Caco-2 (cell line): ENCODE results near the gene PXMP4. TPM values are rescaled to one million over a fixed set of nuclear protein-coding genes. Genes with fewer than 3 reads are reported as not detected.

Experiments used
- BruUV-seq: library from RNA; stranded (reverse); fragments of 400-500 nt; replicated peaks from 2 replicates; lab custom pipeline; 2021; lab: Mats Ljungman, UMichigan
- CTCF ChIA-PET: fragments of 300-600 bp; sonication (Branson Sonifier 250); formaldehyde crosslinking; loops from one replicate; lab custom pipeline; 2022; ENCODE audit warnings: antibody characterized with exemption; lab: Charles Lee
- POLR2A ChIA-PET: fragments of 300-600 bp; sonication (Branson Sonifier 250); formaldehyde crosslinking; loops from one replicate; lab custom pipeline; 2022; ENCODE audit warnings: antibody characterized with exemption; lab: Charles Lee
- DNase-seq, 2 experiments: peaks; one replicate each; pipeline versions ENCODE4 v3.0.0 to v3.0.0-alpha.2; 2020 to 2022
- H3K27me3 ChIP-seq: replicated peaks from 2 replicates; pipeline ENCODE4 v1.6.0; 2011; ENCODE audit warnings: low read length; ENCODE audit not compliant: control insufficient read depth, insufficient read depth
- H3K36me3 ChIP-seq: 2 replicates; pipeline ENCODE4 v1.5.1; 2011; ENCODE audit warnings: low read length; ENCODE audit not compliant: control insufficient read depth, insufficient read depth
- H3K4me1 ChIP-seq: fragments of 250-450 bp; sonication (Bioruptor Pico); 2 replicates; pipeline ENCODE4 v1.5.1; 2020; ENCODE audit warnings: mild to moderate bottlenecking
- H3K4me3 ChIP-seq: 2 replicates; pipeline ENCODE4 v1.5.1; 2011; ENCODE audit warnings: low read depth, mild to moderate bottlenecking, control low read depth, low read length
- H3K9me3 ChIP-seq: fragments of 250-450 bp; sonication (Bioruptor Pico); 2 replicates; pipeline ENCODE4 v1.5.1; 2020; ENCODE audit warnings: mild to moderate bottlenecking, moderate library complexity
- H3K27ac Mint-ChIP-seq: one replicate; pipeline ENCODE4 v1.8.0; 2022; ENCODE audit warnings: mixed read lengths; ENCODE audit not compliant: unreplicated experiment
- H3K27me3 Mint-ChIP-seq: one replicate; pipeline ENCODE4 v1.8.0; 2022; ENCODE audit warnings: mixed read lengths; ENCODE audit not compliant: insufficient read depth, unreplicated experiment
- H3K36me3 Mint-ChIP-seq: one replicate; pipeline ENCODE4 v1.8.0; 2022; ENCODE audit warnings: mild to moderate bottlenecking, mixed read lengths; ENCODE audit not compliant: insufficient read depth, unreplicated experiment
- H3K4me1 Mint-ChIP-seq: one replicate; pipeline ENCODE4 v1.8.0; 2022; ENCODE audit warnings: low read depth, mixed read lengths; ENCODE audit not compliant: unreplicated experiment
- H3K4me3 Mint-ChIP-seq: one replicate; pipeline ENCODE4 v1.8.0; 2022; ENCODE audit warnings: mild to moderate bottlenecking, moderate library complexity, mixed read lengths; ENCODE audit not compliant: unreplicated experiment
- H3K9me3 Mint-ChIP-seq: one replicate; pipeline ENCODE4 v1.8.0; 2022; ENCODE audit warnings: mixed read lengths; ENCODE audit not compliant: unreplicated experiment
- CTCF ChIP-seq, 2 experiments: fragments of 200-600 bp in 1 of 2; IDR thresholded peaks; 1 replicate in 1 of 2; 2 replicates in 1 of 2; pipeline versions ENCODE4 v1.5.1 to v1.8.0; 2011 to 2022; ENCODE audit warnings: antibody characterized with exemption in 1 of 2, control low read depth in 1 of 2, inconsistent platforms in 1 of 2, low read depth in 1 of 2, low read length in 1 of 2, mild to moderate bottlenecking in 1 of 2, moderate library complexity in 1 of 2; ENCODE audit not compliant: insufficient read depth in 1 of 2, severe bottlenecking in 1 of 2, unreplicated experiment in 1 of 2
- intact Hi-C: fragments of 100-400 bp; cut with micrococcal nuclease; formaldehyde crosslinking; loops from one replicate; pipeline ENCODE4 v1.10.0; 2022; ENCODE audit not compliant: unreplicated experiment
- total RNA-seq: library from RNA; stranded (reverse); gene quantifications from 2 replicates; pipeline ENCODE4 v1.2.3, GENCODE V29; 2022

The PXMP4 gene
- total RNA-seq, 1 experiment from 2014 or later: 39.5 TPM

GRCh38 chr20:33719277-33719988 is 677 bp downstream of the PXMP4 start:
- H3K4me3 ChIP-seq: peak overlapping the region; percentile 65
- Mint-ChIP-seq H3K9me3 (no peaks in the 10 kb centered on the region), H3K4me3 (peak overlapping the region; percentile 71), H3K27me3 (no peaks in the 10 kb centered on the region), H3K36me3 (peaks cover 10% of the 10 kb centered on the region), H3K27ac (peak overlapping the region; percentile 33), H3K4me1 (no peaks in the 10 kb centered on the region)
- no peak for TF ChIP-seq CTCF (IDR thresholded peaks at IDR 0.05; ENCODE audit: insufficient read depth in 1 of 2, low read depth in 1 of 2, low read length in 1 of 2, severe bottlenecking in 1 of 2, unreplicated experiment in 1 of 2)
- ChIA-PET CTCF (interaction anchor here (0.8 to 1.9 kb wide), 8 partner anchors 9 to 52 kb away, joined by 3 to 39 read pairs (median 4); partner anchors contain the start of genes ACTL10 and ZNF341), POLR2A (interaction anchor here (1.0 to 2.1 kb wide), 14 partner anchors 13 to 393 kb away, joined by 3 to 19 read pairs (median 4); partner anchors contain the start of genes ACTL10, EIF2S2, SNTA1 and ZNF341)
- H3K36me3 ChIP-seq: peaks cover 2% of the 10 kb centered on the region; the same call in 1 of the 2 replicates
- DNase-seq: peak in 1 of 2 experiments; percentile 47
- intact Hi-C loops: no loop called here
- peaks cover 20% of the 10 kb centered on the region for H3K4me1 ChIP-seq
- no peaks in the 10 kb centered on the region for H3K27me3 ChIP-seq
- no peaks in the 10 kb centered on the region for H3K9me3 ChIP-seq
- TSS peak; percentile 82 for BruUV-seq

GRCh38 chr20:33716498-33716897 is 3.6 kb downstream of the PXMP4 start:
- TF ChIP-seq CTCF (IDR thresholded peaks at IDR 0.05; ENCODE audit: insufficient read depth in 1 of 2, low read depth in 1 of 2, low read length in 1 of 2, severe bottlenecking in 1 of 2, unreplicated experiment in 1 of 2): no peak
- no peak overlapping the region for H3K27ac Mint-ChIP-seq

GRCh38 chr20:33713865-33714367 is 6.2 kb downstream of the PXMP4 start:
- peaks cover 11% of the 10 kb centered on the region for H3K4me1 ChIP-seq

More at GRCh38 chr20:33716498-33716897, 3.6 kb downstream of the PXMP4 start:
- Mint-ChIP-seq H3K36me3 (peaks cover 10% of the 10 kb centered on the region), H3K9me3 (no peaks in the 10 kb centered on the region), H3K27me3 (no peaks in the 10 kb centered on the region), H3K4me1 (peaks cover under 1% of the 10 kb centered on the region), H3K4me3 (no peak overlapping the region)
- H3K9me3 ChIP-seq: no peaks in the 10 kb centered on the region
- intact Hi-C loops: no loop called here
- H3K4me3 ChIP-seq: no peak overlapping the region
- DNase-seq: no peak
- H3K36me3 ChIP-seq: peaks cover 8% of the 10 kb centered on the region
- H3K4me1 ChIP-seq: peaks cover 13% of the 10 kb centered on the region
- no peaks in the 10 kb centered on the region for H3K27me3 ChIP-seq
- no TSS peak for BruUV-seq
- CTCF ChIA-PET: interaction anchor here (0.6 to 1.4 kb wide), 2 partner anchors 16 to 49 kb away, joined by 3 read pairs; partner anchors contain the start of gene ACTL10
- POLR2A ChIA-PET: interaction anchor here (1.1 kb wide), 1 partner anchor 16 kb away, joined by 3 read pairs; no protein-coding TSS in a partner anchor

More at GRCh38 chr20:33713865-33714367, 6.2 kb downstream of the PXMP4 start:
- Histone ChIP-seq H3K4me3 (no peak overlapping the region), H3K27me3 (no peaks in the 10 kb centered on the region), H3K36me3 (peaks cover 13% of the 10 kb centered on the region), H3K9me3 (no peaks in the 10 kb centered on the region)
- Mint-ChIP-seq H3K9me3 (no peaks in the 10 kb centered on the region), H3K27me3 (no peaks in the 10 kb centered on the region), H3K36me3 (no peaks in the 10 kb centered on the region), H3K4me3 (no peak overlapping the region), H3K27ac (no peak overlapping the region), H3K4me1 (peaks cover 20% of the 10 kb centered on the region)
- intact Hi-C loops: no loop called here
- POLR2A ChIA-PET: no interaction called here
- CTCF ChIA-PET: interaction anchor here (0.5 to 0.8 kb wide), 2 partner anchors 13 to 271 kb away, joined by 3 to 4 read pairs; partner anchors contain the start of gene SNTA1
- BruUV-seq: no TSS peak
- DNase-seq: no peak
- TF ChIP-seq CTCF (IDR thresholded peaks at IDR 0.05; ENCODE audit: insufficient read depth in 1 of 2, low read depth in 1 of 2, low read length in 1 of 2, severe bottlenecking in 1 of 2, unreplicated experiment in 1 of 2): no peak
